ENCODE data around the gene NOC2L. TPM values are rescaled to one million over a fixed set of nuclear protein-coding genes. Genes with fewer than 3 reads are reported as not detected.

NOC2L gene
- total RNA-seq, 1 donor from 2014 or later, result 71.9 TPM

DNA sequence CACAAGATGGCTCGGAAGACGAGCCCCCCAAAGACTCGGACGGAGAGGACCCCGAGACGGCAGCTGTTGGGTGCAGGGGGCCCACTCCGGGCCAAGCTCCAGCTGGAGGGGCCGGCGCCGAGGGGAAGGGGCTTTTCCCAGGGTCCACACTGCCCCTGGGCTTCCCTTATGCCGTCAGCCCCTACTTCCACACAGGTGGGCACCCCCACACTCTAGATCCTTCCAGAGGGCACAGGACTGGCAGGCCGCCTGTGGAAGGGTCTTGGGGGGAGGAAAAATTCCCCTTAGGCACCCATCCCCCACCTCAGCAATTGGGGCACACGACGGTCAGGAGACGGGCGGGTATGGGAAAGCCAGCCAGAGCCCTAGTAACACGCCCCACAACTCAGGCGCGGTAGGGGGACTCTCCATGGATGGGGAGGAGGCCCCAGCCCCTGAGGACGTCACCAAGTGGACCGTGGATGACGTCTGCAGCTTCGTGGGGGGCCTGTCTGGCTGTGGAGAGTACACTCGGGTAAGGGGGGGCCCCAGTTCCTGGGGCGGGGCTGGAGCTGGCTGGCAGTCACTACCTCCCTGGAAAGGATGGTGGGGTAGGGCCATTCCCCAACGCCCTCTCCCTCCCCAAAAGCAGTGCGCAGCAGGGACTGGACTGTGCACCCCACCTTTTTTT is 16.1 kb downstream of the NOC2L start:
- no peak for DNase-seq (ENCODE audit: low spot score)

GRCh38 chr1:942411-942821 is 16.6 kb downstream of the NOC2L start:
- no peak for DNase-seq (ENCODE audit: low spot score)

- peak; percentile 78 for DNase-seq (ENCODE audit: low spot score)
Observed at GRCh38 chr1:941588-942383, 17.3 kb downstream of the NOC2L start.

DNA sequence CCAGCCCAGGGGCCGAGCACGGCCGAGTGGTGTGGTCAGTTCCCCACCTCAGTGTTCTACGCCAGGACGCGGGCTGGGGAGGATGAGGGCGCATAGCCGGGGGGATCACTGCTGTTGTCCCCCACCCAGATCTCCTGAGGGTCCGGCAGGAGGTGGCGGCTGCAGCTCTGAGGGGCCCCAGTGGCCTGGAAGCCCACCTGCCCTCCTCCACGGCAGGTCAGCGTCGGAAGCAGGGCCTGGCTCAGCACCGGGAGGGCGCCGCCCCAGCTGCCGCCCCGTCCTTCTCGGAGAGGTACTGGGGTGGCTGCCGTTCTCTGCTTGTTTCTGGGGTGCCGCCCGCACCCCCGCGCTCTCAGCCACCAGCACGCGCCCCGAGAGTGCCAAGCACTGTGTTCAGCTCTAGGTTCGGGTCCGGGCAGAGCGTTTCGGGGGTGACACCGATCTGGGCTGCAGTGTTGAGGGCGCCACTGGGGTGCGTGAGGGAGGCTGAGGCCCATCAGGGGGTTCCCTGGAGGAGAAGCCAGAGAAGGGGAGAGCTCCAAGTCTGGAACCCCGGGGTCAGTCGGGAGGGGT is 18.0 kb downstream of the NOC2L start:
- DNase-seq (ENCODE audit: low spot score), result no peak

DNA sequence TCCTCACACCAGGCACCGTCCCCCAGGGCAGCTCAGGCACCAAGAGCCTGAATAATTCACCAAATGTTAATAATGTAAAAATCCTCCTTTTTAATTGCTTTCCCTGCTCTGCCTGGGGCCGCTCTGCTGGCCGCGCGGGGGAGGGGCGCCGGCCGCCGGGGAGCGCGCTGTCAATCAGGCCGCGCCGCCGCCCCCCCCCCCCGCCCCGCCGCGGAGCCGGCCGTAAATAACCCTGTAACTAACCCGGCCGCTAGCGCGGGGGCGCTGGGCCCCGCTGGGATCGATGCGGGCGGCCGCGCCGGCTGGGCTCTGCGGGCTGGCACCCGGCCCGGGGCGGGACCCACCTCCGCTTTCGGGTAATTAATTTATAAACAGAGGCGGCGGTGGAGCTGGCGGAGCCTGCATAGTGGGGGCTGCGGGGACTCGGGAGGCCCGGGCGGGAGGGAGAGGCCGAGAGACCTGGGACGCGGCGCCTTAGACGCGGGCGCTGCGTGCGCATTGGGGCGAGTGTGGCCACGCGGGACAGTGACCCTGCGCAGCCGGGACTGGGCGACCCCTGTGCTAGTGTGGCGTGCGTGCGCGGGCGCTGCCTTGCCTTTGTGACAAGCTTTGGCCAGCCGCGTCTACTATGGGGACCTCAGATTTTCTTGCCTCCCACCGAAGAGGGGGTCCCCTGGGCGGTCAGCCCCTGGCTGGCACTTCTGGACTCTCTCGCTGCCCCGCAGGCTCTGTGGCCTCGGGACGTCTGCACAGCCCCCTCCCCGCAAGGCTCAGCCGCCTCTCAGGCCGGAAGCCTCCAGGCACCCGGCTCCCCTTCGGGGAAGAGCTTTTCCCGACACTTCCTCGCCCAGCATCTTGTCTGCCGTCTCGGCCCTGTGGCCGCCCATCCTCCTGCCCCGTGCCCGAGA is 18.7 kb downstream of the NOC2L start:
- peak; percentile 69 for DNase-seq (ENCODE audit: low spot score)

GRCh38 chr1:939511-940106 is 19.4 kb downstream of the NOC2L start:
- no peak for DNase-seq (ENCODE audit: low spot score)

- DNase-seq (ENCODE audit: low spot score), result no peak
Observed at GRCh38 chr1:938711-939489, 20.2 kb downstream of the NOC2L start.

DNA sequence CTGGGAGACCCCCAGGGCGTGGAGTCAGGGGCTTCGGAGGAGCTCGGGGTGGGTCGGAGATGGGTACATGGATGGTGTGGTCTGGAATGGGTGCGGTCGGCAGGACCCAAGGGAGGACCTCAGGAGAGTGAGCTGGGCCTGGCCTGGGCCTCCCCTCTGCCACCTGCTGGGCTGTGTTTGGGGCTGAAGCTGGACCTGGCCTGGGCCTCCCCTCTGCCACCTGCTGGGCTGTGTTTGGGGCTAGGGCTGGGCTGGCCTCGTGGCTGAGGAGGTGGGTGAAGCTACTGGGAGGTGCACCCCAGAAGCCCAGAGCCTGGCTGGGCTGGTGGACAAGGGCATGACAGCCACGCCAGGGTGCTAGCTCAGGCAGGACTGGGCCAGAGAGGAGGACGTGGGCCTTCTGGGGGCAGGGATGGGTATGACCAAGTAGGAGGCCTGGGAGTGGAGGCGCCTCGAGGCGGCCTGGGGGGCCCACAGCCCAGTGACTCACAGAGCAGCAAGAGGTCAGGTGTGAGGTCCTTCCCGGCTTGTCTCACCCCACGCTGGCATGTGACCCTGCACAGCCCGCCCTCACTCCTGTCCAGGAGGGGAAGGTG is 20.9 kb downstream of the NOC2L start:
- peak; percentile 71 for DNase-seq (ENCODE audit: low spot score)

GRCh38 chr1:937521-937920 is 21.5 kb downstream of the NOC2L start:
- DNase-seq (ENCODE audit: low spot score), result no peak

GRCh38 chr1:936348-937264 is 22.4 kb downstream of the NOC2L start:
- no peak for DNase-seq (ENCODE audit: low spot score)

DNA sequence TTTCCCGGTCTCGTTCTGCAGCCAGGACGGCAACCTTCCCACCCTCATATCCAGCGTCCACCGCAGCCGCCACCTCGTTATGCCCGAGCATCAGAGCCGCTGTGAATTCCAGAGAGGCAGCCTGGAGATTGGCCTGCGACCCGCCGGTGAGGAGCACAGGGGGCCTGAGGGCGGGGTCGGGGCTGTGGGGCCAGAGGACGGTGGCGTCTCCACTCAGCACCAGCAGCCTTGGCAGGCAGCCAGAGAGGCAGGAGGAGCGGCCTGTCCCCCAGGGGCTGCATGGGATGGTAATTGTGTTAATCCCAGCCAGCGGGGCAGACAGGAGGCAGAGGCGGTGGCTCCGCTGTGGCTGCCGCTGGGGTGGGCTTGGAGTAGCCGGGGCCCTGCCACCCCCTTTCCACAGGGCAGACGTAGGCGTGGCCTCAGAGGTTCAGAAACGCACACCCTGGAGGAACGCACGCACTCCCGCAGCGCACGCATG is 23.3 kb downstream of the NOC2L start:
- no peak for DNase-seq (ENCODE audit: low spot score)

GRCh38 chr1:934991-935750 is 23.9 kb downstream of the NOC2L start:
- DNase-seq (ENCODE audit: low spot score), result no peak

DNA sequence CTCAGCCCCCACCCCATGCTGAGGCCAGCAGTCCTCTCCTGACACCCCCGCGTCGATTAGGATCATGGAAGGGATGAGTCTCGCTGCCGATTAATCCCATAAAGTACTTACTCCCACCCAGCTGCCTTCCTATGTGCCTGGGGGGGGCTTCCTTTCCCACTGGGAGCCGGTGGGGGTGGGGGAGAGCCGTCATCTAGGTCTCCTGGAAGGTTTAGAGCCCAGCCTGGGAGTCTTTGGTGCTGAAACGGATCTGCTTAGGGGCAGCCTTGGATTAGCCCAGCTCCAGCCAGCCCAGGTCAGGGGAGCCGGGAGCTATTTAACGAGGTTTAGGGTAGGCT is 25.5 kb downstream of the NOC2L start:
- DNase-seq (ENCODE audit: low spot score), result no peak

DNA sequence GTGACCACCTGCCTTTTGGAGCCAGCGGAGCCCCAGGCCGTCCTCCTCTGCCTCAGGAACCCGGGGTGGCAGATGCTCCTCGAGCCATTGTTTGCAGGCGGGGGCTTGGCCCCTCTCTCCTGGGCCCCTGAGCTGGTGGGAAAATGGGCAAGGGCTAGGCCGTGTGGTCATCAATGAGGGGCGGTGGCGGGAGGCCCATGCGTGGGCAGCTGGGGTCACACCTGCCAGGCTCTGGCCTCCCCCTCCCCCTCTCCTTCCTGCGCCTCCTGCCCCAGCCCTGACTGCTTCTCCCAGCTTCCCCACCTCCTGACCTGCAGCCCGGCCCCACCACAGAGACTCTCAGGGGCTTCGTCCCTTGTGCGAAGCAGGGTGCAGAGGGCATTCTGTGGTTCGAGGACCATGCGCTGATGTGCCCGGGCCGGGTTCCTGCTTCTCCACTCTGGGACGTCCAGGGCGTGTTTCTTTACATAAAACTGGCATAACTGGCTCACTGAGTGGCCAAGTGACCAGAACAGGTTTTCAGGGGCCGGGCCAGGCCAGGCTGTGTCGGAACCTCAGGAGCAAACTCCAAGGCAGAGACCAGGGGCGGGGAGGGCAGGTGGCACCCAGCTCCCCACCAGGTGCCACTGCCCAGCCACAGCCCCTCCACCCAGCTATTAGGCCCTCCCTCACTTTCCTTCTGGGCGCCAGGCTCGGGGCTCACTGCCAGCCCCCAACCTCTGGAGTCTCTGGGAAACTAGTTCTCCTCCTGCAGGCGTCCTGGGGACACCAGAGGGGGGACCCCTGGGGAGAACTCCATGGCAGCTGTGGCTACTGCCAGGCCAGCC is 26.1 kb downstream of the NOC2L start:
- peak; percentile 83 for DNase-seq (ENCODE audit: low spot score)

GRCh38 chr1:932173-932510 is 26.9 kb downstream of the NOC2L start:
- DNase-seq (ENCODE audit: low spot score), result no peak

DNA sequence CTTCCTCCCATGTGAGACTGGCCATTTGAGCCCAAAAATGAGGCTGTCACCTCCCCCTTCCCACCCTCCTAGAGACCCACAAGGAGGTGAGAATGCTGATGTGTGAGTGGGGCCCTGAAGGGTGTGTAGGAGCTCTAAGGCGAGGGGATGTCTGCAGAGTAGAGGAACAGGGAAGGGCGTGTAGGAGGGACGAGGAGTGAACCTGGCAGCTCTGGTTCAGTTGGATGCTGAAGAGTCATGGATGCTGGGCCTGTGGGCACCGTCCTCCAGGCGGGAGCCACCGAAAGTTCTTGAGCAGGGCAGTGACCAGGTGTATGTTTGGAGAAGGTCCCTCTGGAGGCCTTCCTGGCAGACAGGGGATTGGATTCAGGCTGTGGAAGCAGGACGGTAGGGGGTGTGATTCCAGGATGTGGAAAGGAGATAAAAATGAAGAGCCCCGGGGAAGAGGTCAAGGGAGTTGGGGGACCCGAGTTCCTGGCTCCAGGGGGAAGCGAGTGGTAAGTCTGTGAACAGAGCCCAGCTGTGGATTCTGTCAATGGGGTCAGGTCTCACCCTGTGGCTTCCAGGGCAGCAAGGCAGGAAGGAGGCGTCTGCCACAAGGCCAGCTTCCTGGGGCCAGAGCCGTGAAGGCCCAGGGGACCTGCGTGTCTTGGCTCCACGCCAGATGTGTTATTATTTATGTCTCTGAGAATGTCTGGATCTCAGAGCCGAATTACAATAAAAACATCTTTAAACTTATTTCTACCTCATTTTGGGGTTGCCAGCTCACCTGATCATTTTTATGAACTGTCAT is 27.5 kb downstream of the NOC2L start:
- no peak for DNase-seq (ENCODE audit: low spot score)

GRCh38 chr1:930633-931138 is 28.4 kb downstream of the NOC2L start:
- no peak for DNase-seq (ENCODE audit: low spot score)

All from ureter (tissue), 1 donor.